ENCODE data around the gene CRADD.

GRCh38 chr12:93740751-93741150 lies 63.6 kb downstream of the CRADD start:
- TF ChIP-seq EZH2phosphoT487 (IDR thresholded peaks at IDR 0.05; ENCODE audit: insufficient read depth, low read depth) (no peak), EZH2 (IDR thresholded peaks at IDR 0.05; ENCODE audit: insufficient read depth, poor library complexity, severe bottlenecking) (no peak)

Data from GM23248 (cell line).